ENCODE data around the gene OSBPL1A. TPM values are rescaled to one million over a fixed set of nuclear protein-coding genes. Genes with fewer than 3 reads are reported as not detected.

OSBPL1A gene
- 100 to 1,000 TPM in 1 of 2 donors, 10 to 100 TPM in 1; 77.6 to 132 TPM for total RNA-seq
- polyA plus RNA-seq (ENCODE audit: insufficient read length in 2 of 2) = 10 to 100 TPM; 64.8 to 77.0 TPM
- long read RNA-seq, donor 1, transcript OSBPL1A-204 (14 exons, 3,317 nt) = major isoform, 10 of 16 reads
- long read RNA-seq, donor 1, partial matches to known transcripts = 6 of 16 reads
- long read RNA-seq, donor 1, other reads (novel, unspliced or antisense) = 0 of 16 reads
- long read RNA-seq, donor 2, transcript OSBPL1A-204 (14 exons, 3,317 nt) = major isoform, 5 of 5 reads
- long read RNA-seq, donor 2, partial matches to known transcripts = 0 of 5 reads
- long read RNA-seq, donor 2, other reads (novel, unspliced or antisense) = 0 of 5 reads
- long read RNA-seq, donor 3, partial matches to known transcripts = 0 of 2 reads
- long read RNA-seq, donor 3, other reads (novel, unspliced or antisense) = 0 of 2 reads
- long read RNA-seq, donor 4, partial matches to known transcripts = 0 of 4 reads
- long read RNA-seq, donor 4, other reads (novel, unspliced or antisense) = 0 of 4 reads

- 0% methylated on average over 50 of the region's 55 CpGs for WGBS (ENCODE audit: insufficient coverage)
- Histone ChIP-seq H3K27ac (ENCODE audit: low read depth, low read length) (peak within 1 kb of the TSS; percentile 64), H3K4me1 (ENCODE audit: control insufficient read depth, insufficient read depth, low read length) (peaks cover 3% of the 10 kb centered on the region)
Observed at GRCh38 chr18:24397694-24398368, at the start of gene OSBPL1A. Gene OSBPL1A, minus strand, starts transcription at chr18:24397824. Its CDS starts 20,291 bp downstream, at chr18:24377533.

GRCh38 chr18:24446953-24447538, 49.4 kb upstream of the OSBPL1A start:
- WGBS (ENCODE audit: insufficient coverage) = no CpG with 5 or more reads among the region's 1 CpG
- no peak overlapping the region for H3K27ac ChIP-seq (ENCODE audit: low read depth, low read length)
- peaks cover 17% of the 10 kb centered on the region for H3K36me3 ChIP-seq (ENCODE audit: control insufficient read depth, insufficient read depth, low read length)
- H3K27me3 ChIP-seq (ENCODE audit: control insufficient read depth, insufficient read depth, low read length) = no peaks in the 10 kb centered on the region
- no peaks in the 10 kb centered on the region for H3K4me1 ChIP-seq (ENCODE audit: control insufficient read depth, insufficient read depth, low read length)
- H3K9me3 ChIP-seq (ENCODE audit: control insufficient read depth, insufficient read depth, low read length) = no peaks in the 10 kb centered on the region
- DNase-seq (ENCODE audit: low read depth in 4 of 6, low spot score in 6 of 6) = peak in 1 of 6 donors; percentile 32
- H3K4me3 ChIP-seq (ENCODE audit: low read depth, low read length) = no peak overlapping the region

More at GRCh38 chr18:24397694-24398368, at the start of gene OSBPL1A:
- Histone ChIP-seq H3K36me3 (ENCODE audit: control insufficient read depth, insufficient read depth, low read length) (no peaks in the 10 kb centered on the region), H3K9me3 (ENCODE audit: control insufficient read depth, insufficient read depth, low read length) (no peaks in the 10 kb centered on the region), H3K4me3 (ENCODE audit: low read depth, low read length) (peak within 1 kb of the TSS; percentile 56), H3K27me3 (ENCODE audit: control insufficient read depth, insufficient read depth, low read length) (no peaks in the 10 kb centered on the region)
- peak; percentile 66 to 97 (median 84) for DNase-seq (ENCODE audit: low read depth in 4 of 6, low spot score in 6 of 6)

GRCh38 chr18:24446453-24446852, 48.8 kb upstream of the OSBPL1A start:
- Histone ChIP-seq H3K36me3 (ENCODE audit: control insufficient read depth, insufficient read depth, low read length) (peaks cover 16% of the 10 kb centered on the region), H3K4me1 (ENCODE audit: control insufficient read depth, insufficient read depth, low read length) (no peaks in the 10 kb centered on the region), H3K9me3 (ENCODE audit: control insufficient read depth, insufficient read depth, low read length) (no peaks in the 10 kb centered on the region), H3K27ac (ENCODE audit: low read depth, low read length) (no peak overlapping the region), H3K27me3 (ENCODE audit: control insufficient read depth, insufficient read depth, low read length) (no peaks in the 10 kb centered on the region), H3K4me3 (ENCODE audit: low read depth, low read length) (no peak overlapping the region)
- DNase-seq (ENCODE audit: low read depth in 4 of 6, low spot score in 6 of 6) = no peak
- WGBS (ENCODE audit: insufficient coverage) = no CpG with 5 or more reads among the region's 1 CpG

- WGBS (ENCODE audit: insufficient coverage) = 100% methylated on average over 1 of the region's 2 CpGs
- H3K27ac ChIP-seq (ENCODE audit: low read depth, low read length) = no peak overlapping the region
- peaks cover 19% of the 10 kb centered on the region for H3K36me3 ChIP-seq (ENCODE audit: control insufficient read depth, insufficient read depth, low read length)
Observed at GRCh38 chr18:24443870-24444269, 46.2 kb upstream of the OSBPL1A start.

GRCh38 chr18:24436939-24437338, 39.3 kb upstream of the OSBPL1A start:
- H3K4me3 ChIP-seq (ENCODE audit: low read depth, low read length) = no peak overlapping the region
- WGBS (ENCODE audit: insufficient coverage) = 86% methylated on average over 1 of the region's 1 CpG

More at GRCh38 chr18:24443870-24444269, 46.2 kb upstream of the OSBPL1A start:
- DNase-seq (ENCODE audit: low read depth in 4 of 6, low spot score in 6 of 6) = no peak
- H3K4me3 ChIP-seq (ENCODE audit: low read depth, low read length) = no peak overlapping the region
- H3K27me3 ChIP-seq (ENCODE audit: control insufficient read depth, insufficient read depth, low read length) = no peaks in the 10 kb centered on the region
- no peaks in the 10 kb centered on the region for H3K4me1 ChIP-seq (ENCODE audit: control insufficient read depth, insufficient read depth, low read length)
- H3K9me3 ChIP-seq (ENCODE audit: control insufficient read depth, insufficient read depth, low read length) = no peaks in the 10 kb centered on the region

GRCh38 chr18:24432618-24433017, 35.0 kb upstream of the OSBPL1A start:
- H3K4me3 ChIP-seq (ENCODE audit: low read depth, low read length) = no peak overlapping the region
- 93% methylated on average over 1 of the region's 3 CpGs for WGBS (ENCODE audit: insufficient coverage)
- DNase-seq (ENCODE audit: low read depth in 4 of 6, low spot score in 6 of 6) = no peak
- peaks cover 8% of the 10 kb centered on the region for H3K36me3 ChIP-seq (ENCODE audit: control insufficient read depth, insufficient read depth, low read length)
- peaks cover 1% of the 10 kb centered on the region for H3K4me1 ChIP-seq (ENCODE audit: control insufficient read depth, insufficient read depth, low read length)
- H3K27me3 ChIP-seq (ENCODE audit: control insufficient read depth, insufficient read depth, low read length) = no peaks in the 10 kb centered on the region
- H3K9me3 ChIP-seq (ENCODE audit: control insufficient read depth, insufficient read depth, low read length) = no peaks in the 10 kb centered on the region
- H3K27ac ChIP-seq (ENCODE audit: low read depth, low read length) = no peak overlapping the region

More at GRCh38 chr18:24436939-24437338, 39.3 kb upstream of the OSBPL1A start:
- H3K36me3 ChIP-seq (ENCODE audit: control insufficient read depth, insufficient read depth, low read length) = peaks cover 13% of the 10 kb centered on the region
- H3K27ac ChIP-seq (ENCODE audit: low read depth, low read length) = no peak overlapping the region
- no peaks in the 10 kb centered on the region for H3K4me1 ChIP-seq (ENCODE audit: control insufficient read depth, insufficient read depth, low read length)
- no peaks in the 10 kb centered on the region for H3K27me3 ChIP-seq (ENCODE audit: control insufficient read depth, insufficient read depth, low read length)
- no peaks in the 10 kb centered on the region for H3K9me3 ChIP-seq (ENCODE audit: control insufficient read depth, insufficient read depth, low read length)
- no peak for DNase-seq (ENCODE audit: low read depth in 4 of 6, low spot score in 6 of 6)

- H3K27ac ChIP-seq (ENCODE audit: low read depth, low read length) = no peak overlapping the region
- H3K4me1 ChIP-seq (ENCODE audit: control insufficient read depth, insufficient read depth, low read length) = peaks cover 7% of the 10 kb centered on the region
- H3K4me3 ChIP-seq (ENCODE audit: low read depth, low read length) = no peak overlapping the region
- H3K27me3 ChIP-seq (ENCODE audit: control insufficient read depth, insufficient read depth, low read length) = peaks cover 3% of the 10 kb centered on the region
- peaks cover 8% of the 10 kb centered on the region for H3K36me3 ChIP-seq (ENCODE audit: control insufficient read depth, insufficient read depth, low read length)
- no CpG with 5 or more reads among the region's 4 CpGs for whole genome bisulfite sequencing (ENCODE audit: insufficient coverage)
- H3K9me3 ChIP-seq (ENCODE audit: control insufficient read depth, insufficient read depth, low read length) = no peaks in the 10 kb centered on the region
- no peak for DNase-seq (ENCODE audit: low read depth in 4 of 6, low spot score in 6 of 6)
Observed at GRCh38 chr18:24429188-24429587, 31.6 kb upstream of the OSBPL1A start.

- Histone ChIP-seq H3K27me3 (ENCODE audit: control insufficient read depth, insufficient read depth, low read length) (peaks cover 3% of the 10 kb centered on the region), H3K4me1 (ENCODE audit: control insufficient read depth, insufficient read depth, low read length) (peaks cover 7% of the 10 kb centered on the region), H3K4me3 (ENCODE audit: low read depth, low read length) (no peak overlapping the region), H3K36me3 (ENCODE audit: control insufficient read depth, insufficient read depth, low read length) (peaks cover 8% of the 10 kb centered on the region), H3K9me3 (ENCODE audit: control insufficient read depth, insufficient read depth, low read length) (no peaks in the 10 kb centered on the region), H3K27ac (ENCODE audit: low read depth, low read length) (no peak overlapping the region)
- DNase-seq (ENCODE audit: low read depth in 4 of 6, low spot score in 6 of 6) = peak in 1 of 6 donors; percentile 38
- WGBS (ENCODE audit: insufficient coverage) = no CpG with 5 or more reads among the region's 3 CpGs
Observed at GRCh38 chr18:24428709-24429108, 31.1 kb upstream of the OSBPL1A start.

GRCh38 chr18:24427484-24427883, 29.9 kb upstream of the OSBPL1A start:
- no peak overlapping the region for H3K27ac ChIP-seq (ENCODE audit: low read depth, low read length)
- H3K4me3 ChIP-seq (ENCODE audit: low read depth, low read length) = peak overlapping the region; percentile 90
- peaks cover 8% of the 10 kb centered on the region for H3K36me3 ChIP-seq (ENCODE audit: control insufficient read depth, insufficient read depth, low read length)
- DNase-seq (ENCODE audit: low read depth in 4 of 6, low spot score in 6 of 6) = peak in 1 of 6 donors; percentile 44
- H3K27me3 ChIP-seq (ENCODE audit: control insufficient read depth, insufficient read depth, low read length) = peaks cover 4% of the 10 kb centered on the region
- WGBS (ENCODE audit: insufficient coverage) = no CpG with 5 or more reads among the region's 3 CpGs
- no peaks in the 10 kb centered on the region for H3K9me3 ChIP-seq (ENCODE audit: control insufficient read depth, insufficient read depth, low read length)
- H3K4me1 ChIP-seq (ENCODE audit: control insufficient read depth, insufficient read depth, low read length) = peaks cover 7% of the 10 kb centered on the region
